Activated CD4-positive, CD25-positive, alpha-beta regulatory T cell treated with anti-CD3 and anti-CD28 coated beads, Interleukin-2, amount 50 U/mL, for 16 hours (primary cell): ENCODE measurements around the gene BABAM2.

Experiments used
- DNase-seq: peaks from one replicate; pipeline ENCODE4 v3.0.0-alpha.2; 2020; ENCODE audit warnings: low read depth, low spot score

BABAM2 gene

GRCh38 chr2:28199995-28200679, 309.6 kb downstream of the BABAM2 start:
- DNase-seq = no peak

- no peak for DNase-seq
Observed at GRCh38 chr2:28201671-28202180, 311.2 kb downstream of the BABAM2 start.

GRCh38 chr2:28202719-28203118, 312.2 kb downstream of the BABAM2 start:
- DNase-seq = no peak

DNA sequence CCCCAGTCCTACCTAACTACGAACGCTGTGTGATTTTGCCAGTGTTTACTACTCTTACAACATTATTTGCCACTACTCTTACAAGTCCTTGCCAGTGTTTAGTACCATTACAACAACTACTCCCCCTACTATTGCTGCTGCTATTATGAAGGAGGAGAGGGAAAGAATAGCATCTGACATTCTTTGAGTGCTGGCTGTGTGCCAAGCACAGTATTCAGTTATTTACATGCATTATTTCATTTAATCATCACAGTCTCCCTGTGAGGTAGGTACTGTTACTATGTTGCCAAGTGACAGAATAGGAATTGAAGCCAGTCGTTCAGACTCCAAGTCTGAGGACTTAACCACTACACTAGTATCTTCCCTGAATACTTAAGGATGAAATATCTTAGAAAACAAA, 316.2 kb downstream of the BABAM2 start:
- DNase-seq = no peak

DNA sequence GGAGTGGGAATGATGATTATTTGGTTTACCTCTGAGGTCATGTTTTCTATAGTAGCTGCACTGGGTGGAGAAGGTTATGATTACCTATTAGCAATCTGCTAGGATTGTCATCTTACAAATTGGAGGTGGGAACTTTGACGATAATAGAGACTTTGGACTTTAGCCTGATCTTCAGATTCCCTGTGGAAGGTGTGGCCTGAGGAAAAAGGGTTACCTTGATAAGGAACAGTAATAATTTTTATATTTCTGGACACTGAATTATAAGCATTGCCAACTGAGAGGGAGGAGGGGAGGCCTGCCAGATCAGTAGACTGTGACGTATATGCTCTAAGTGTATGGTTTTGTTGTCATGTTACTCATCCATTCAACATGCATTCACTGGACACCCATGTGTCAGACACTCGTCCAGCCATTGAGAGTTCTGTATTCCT, 318.7 kb downstream of the BABAM2 start:
- DNase-seq = no peak

DNA sequence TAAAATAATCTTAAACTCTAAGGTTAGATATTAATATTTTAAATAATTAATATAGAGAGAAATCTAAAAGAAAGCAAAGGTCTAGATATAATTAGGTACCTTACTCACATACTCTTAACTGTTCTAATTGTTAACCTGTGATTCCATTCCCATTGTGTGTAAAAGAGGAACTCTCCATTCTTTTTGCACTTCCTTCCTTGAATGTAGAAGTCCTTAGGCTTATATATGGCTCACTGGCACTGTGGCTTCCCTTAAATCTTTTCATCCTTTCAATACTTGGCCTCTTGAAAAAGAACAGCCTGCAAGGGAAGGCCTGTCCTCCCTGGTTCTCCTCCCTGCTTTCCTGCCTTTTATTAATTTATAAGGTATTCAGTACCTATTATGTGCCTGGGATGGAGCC, 319.3 kb downstream of the BABAM2 start:
- DNase-seq = no peak

GRCh38 chr2:28210535-28210934, 320.0 kb downstream of the BABAM2 start:
- no peak for DNase-seq

DNA sequence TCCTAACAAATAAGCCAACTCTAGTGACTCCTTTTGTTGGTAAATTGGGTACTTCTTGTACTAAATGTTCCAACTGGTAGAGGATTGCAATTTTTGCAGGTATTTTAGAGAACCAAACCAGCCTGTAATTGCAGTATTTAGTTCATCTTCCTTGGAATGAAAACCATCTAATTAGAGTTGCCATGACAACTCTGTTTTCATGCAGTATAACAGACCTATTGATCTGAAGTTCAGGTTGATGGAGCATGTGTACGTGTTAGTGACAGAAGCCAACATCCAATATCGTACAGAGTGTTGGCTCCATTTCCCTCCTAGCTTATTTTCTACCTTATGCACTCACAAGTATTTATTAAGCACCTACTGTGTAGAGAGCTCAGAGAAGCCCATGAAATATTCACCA, 325.8 kb downstream of the BABAM2 start:
- DNase-seq = no peak

DNA sequence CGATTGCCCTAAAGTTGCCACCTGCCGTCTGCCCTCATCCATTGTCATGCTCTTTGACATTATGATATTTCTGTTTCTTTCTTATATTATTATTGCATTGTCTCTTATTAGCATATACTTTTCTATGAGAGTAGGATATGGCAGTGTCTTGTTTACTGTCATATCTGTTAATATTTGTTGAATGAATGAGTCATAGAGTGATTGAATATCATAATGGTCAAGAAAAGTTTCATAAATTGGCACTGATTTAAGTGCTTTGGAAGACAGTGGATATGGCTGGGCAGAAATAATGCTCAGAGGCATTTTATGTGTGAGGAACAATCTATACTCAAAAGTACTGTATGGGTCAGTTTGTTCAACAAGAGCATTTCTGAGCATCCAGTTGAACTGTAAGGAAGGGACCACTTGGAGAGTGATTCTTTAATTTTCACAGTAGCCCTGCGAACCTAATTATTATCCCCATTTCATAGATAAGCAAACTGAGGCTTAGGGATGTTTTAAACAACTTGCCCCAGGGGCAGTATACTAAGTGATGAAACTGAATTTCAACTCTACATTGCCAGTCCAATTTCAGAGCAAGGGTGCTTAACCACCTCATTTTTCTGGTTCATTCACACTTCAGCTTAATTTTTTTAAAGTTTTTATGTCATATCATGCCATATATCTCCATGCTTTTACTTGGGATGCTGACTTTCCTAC, 326.7 kb downstream of the BABAM2 start:
- no peak for DNase-seq

DNA sequence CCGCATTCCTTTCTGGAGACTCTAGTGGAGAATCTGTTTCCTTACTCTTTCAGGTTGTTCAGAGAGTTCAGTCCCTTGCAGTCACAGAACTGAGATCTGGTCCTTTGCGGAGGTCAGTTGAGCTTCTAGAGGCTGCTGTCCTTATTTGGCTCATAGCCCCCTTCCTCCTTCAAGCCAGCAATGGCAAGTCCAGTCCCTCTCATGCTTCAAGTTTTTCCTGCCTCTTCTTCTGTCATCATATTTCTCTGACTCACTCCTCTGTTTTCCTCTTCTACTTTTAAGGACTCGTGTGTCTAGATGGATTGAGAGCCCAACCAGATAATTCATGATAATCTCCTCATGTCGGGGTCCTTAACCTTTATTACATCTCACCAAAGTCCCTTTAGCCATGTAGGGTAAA, 328.6 kb downstream of the BABAM2 start:
- DNase-seq = no peak

DNA sequence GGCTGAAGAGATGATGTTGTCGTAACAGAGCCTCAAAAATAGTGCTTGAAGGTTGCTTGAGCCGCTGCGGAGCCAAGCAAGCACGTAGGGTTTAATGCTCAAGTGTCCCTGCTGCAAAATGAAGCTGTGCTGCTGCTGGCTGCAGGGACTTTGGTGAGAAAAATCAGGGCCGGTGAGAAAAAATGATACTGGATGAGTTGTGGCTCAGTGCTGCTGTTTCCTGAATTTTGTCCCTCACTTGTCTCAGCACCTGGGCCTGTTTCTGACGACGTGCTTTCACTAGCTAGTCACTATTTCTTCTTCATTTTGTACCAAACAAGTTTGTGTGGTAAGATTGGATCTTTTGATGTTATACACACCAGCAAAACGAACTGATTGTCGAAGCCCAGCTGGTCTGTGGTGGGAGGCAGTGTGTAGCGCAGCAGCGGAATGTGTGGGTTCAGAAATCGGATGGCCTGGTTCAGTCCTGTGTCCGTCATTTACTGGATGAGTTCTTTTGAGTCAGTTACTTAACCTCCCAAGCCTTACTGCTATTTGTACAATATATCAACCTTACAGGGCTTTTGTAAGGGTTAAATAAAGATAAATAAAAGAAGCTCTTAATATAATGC, 329.3 kb downstream of the BABAM2 start:
- no peak for DNase-seq

- DNase-seq = no peak
Observed at GRCh38 chr2:28224648-28225472, 334.3 kb downstream of the BABAM2 start.

- no peak for DNase-seq
Observed at GRCh38 chr2:28225473-28226080, 335.0 kb downstream of the BABAM2 start.

GRCh38 chr2:28226558-28226957, 336.0 kb downstream of the BABAM2 start:
- DNase-seq = no peak

GRCh38 chr2:28227498-28227897, 337.0 kb downstream of the BABAM2 start:
- DNase-seq = no peak

- DNase-seq = no peak
Observed at GRCh38 chr2:28228434-28228995, 338.0 kb downstream of the BABAM2 start.

GRCh38 chr2:28231110-28231631, 340.6 kb downstream of the BABAM2 start:
- no peak for DNase-seq

GRCh38 chr2:28232295-28232694, 341.8 kb downstream of the BABAM2 start:
- no peak for DNase-seq

- no peak for DNase-seq
Observed at GRCh38 chr2:28233164-28233676, 342.7 kb downstream of the BABAM2 start.

GRCh38 chr2:28234807-28235206, 344.3 kb downstream of the BABAM2 start:
- DNase-seq = no peak

GRCh38 chr2:28239207-28239606, 348.7 kb downstream of the BABAM2 start:
- DNase-seq = no peak
